SH-SY5Y (cell line): ENCODE results near the gene KIF13A.

ENCODE experiments used
- GATA2 ChIP-seq: IDR thresholded peaks from 2 replicates; pipeline ENCODE4 v1.6.1; 2011; ENCODE audit warnings: mild to moderate bottlenecking, low read depth, low read length
- GATA3 ChIP-seq: IDR thresholded peaks from 2 replicates; pipeline ENCODE4 v1.6.1; 2011; ENCODE audit warnings: low read depth, mild to moderate bottlenecking, low read length, moderate library complexity

The KIF13A gene

DNA sequence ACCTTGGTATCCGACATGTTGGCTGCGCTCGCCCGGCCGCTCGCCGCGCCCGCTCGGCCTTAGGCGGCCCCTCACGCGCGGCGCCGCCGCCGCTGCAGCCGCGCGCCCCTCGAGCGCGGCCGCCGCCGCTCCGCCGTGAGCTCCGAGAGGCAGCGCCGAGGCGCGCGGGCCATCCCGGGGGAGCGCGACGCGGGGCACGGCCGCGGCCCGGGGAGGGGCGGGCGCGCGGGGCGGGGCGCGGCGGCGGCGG, at the start of gene KIF13A:
Gene KIF13A (minus strand): TSS at position 189 of the 250 bp plus-strand sequence. CDS start 172 bp downstream, at position 17.
- no peak for TF ChIP-seq GATA3
- TF ChIP-seq GATA2: no peak

DNA sequence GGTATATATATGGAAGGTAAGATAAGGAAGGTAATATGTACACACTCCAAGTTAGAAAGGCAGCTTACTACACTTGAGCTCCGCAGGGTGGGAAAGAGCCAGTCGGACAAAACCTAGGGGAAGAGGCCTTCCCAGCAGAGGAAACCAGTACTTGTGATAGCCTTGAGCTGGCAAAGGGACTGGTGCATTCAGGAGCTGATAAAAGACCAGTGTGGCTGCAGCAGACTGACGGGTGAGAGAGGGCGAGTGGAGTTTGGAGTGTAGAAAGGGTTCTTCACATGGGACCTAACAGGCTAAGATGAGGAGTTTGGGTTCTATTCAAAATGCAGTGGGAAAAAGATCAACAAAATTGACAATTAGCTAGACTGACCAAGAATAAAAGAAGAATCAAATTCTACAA, 49.3 kb upstream of the KIF13A start:
- no peak for TF ChIP-seq GATA2
- TF ChIP-seq GATA3: no peak

DNA sequence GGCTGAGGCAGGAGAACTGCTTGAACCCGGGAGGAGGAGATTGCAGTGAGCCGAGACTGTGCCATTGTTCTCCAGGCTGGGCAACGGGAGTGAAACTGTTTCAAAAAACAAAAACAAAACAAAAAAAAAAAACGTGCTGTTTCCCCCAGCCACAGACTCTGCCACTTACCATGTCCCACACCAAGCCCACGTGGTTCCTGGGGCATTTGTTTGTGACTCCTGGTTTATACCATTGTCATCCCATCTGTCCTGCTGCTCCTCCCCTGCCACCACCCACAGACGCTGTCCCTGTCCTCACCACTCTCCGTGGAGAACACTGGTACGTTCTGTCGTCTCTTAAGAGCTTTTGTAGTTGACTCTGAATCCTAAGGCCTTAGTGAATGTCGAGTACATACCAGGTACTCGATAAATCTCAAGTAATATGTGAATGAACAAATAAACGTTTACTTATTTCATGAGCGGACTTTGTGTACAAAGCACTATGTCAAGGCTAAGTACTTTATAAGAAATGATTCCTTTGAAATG, 48.0 kb upstream of the KIF13A start:
- no peak for TF ChIP-seq GATA3

DNA sequence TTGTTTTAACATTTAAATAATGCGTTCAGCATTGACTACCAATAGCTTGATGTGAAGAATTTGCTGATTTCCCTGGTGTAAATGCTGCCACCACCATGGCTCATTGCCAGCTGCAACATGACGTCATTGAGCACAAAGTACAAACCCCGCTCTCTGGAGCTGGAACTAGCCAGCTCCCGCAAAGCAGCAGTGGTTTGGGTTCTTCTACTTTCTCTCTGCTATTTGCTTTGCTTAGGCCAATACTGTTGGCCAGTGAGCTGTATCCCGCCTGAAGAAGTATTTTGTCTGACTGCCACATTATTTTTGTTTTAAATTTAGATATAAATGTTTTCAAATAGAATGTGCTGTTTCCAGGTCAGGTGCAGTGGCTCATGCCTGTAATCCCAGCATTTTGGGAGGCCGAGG, 47.4 kb upstream of the KIF13A start:
- TF ChIP-seq GATA2 (no peak), GATA3 (no peak)

DNA sequence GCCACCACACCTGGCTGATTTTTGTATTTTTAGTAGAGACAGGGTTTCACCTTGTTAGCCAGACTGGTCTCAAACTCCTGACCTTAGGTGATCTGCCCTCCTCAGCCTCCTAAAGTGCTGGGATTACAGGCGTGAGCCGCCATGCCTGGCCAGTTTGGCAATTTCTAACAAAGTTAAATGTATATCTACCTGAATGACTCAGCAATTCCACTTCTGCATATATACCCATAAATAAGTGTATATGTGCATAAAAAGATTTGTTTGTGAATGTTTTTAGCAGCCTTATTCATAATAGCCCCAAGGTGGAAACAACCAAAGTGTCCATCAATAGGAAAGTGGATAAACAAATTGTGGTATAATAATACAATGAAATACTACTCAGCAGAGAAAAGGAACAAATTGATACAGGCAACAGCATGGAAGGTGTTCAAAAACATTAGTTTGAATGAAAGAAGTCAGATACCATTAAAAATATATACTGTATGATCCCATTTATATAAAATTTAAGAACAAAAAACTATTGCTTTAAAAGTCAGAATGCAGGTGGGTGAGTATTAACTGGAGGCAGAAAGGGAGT, 44.3 kb upstream of the KIF13A start:
- TF ChIP-seq GATA3 (no peak), GATA2 (no peak)

DNA sequence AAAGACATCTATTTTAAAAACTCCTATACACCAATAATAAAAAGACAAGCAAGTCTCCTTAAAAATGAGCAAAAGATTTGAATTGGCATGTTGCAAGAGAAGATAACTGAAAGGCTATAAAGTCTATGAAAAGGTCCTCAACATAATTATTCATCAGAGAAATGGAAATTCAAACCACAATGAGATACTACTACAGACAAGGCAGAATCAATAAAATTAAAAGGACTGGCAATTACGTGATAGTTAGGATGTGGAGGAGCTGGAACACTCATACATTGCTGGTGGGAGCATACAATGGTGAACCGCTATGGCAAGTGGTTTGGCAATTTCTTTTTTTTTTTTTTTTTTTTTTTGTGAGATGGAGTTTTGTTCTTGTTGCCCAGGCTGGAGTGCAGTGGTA, 43.8 kb upstream of the KIF13A start:
- TF ChIP-seq GATA3: no peak
- TF ChIP-seq GATA2: no peak

DNA sequence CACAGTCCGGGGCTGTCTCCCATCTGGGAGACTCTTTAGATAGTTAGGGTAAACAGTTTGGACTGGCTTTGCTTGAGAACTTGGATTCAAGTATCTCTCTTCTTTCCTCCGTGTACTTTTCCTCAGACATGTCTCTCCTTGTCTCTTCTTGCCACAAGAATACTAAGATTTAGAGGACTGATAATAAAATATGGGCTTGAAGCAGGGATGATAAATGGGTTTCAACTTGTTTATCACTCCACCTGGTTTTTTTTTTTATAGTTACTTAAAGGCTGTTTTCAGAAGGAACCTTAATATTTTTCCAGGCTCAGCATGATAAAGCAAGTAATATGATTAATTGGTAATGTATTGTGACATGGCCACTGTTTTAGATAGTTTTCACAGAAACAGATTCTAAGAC, 40.9 kb upstream of the KIF13A start:
- no peak for TF ChIP-seq GATA2
- no peak for TF ChIP-seq GATA3

DNA sequence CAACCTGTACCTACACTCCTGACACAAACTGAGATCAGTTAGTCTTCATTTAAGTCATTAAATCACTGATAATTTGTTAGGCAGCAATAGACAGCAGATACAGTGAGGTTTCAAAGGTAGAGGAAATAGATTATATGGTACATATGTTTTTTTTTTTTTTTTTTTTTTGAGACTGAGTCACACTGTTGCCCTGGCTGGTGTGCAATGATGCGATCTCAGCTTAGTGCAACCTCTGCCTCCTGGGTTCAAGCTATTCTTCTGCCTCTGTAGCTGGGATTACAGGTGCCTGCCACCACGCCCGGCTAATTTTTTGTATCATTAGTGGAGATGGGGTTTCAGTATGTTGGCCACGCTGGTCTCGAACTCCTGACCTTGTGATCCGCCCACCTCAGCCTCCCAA, 38.2 kb upstream of the KIF13A start:
- no peak for TF ChIP-seq GATA2
- TF ChIP-seq GATA3: no peak

DNA sequence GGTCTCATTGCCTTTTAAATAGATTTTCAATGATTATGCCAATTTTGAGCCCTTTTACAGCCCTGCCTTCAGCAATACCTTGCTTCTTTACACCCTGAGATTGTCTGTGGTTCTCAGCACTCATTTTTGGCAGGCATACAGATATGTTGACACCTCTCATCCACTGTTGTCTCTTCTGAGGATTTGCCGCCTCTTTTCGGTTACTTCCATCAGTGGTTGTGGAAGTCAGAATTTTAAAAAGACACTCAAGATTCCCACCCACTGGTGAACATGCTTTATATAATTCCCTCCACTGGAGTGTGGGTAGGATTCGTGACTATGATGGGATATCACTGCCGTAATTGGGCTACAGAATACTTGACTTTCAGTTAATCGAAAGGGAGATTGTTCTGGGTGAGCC, 37.4 kb upstream of the KIF13A start:
- TF ChIP-seq GATA3 (no peak), GATA2 (no peak)

DNA sequence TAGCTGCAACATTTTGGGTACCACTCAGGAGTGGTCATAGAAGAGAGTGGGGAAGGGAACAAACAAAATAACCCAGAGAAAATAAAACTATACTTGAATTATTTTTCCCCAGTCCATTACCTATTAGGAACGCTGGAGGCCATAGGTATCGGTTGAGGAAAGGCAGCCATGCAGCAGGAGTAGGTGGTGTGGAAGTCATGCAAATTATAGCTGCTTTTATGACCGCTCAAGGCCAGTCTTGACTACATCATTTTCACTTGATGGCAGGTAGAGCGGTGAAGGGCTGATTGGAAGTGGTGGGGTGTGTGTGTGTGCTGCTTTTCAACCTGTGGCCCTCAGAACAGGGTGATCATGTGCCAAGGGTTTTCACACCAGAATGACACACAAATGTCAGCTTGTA, 36.5 kb upstream of the KIF13A start:
- TF ChIP-seq GATA2 (no peak), GATA3 (no peak)

DNA sequence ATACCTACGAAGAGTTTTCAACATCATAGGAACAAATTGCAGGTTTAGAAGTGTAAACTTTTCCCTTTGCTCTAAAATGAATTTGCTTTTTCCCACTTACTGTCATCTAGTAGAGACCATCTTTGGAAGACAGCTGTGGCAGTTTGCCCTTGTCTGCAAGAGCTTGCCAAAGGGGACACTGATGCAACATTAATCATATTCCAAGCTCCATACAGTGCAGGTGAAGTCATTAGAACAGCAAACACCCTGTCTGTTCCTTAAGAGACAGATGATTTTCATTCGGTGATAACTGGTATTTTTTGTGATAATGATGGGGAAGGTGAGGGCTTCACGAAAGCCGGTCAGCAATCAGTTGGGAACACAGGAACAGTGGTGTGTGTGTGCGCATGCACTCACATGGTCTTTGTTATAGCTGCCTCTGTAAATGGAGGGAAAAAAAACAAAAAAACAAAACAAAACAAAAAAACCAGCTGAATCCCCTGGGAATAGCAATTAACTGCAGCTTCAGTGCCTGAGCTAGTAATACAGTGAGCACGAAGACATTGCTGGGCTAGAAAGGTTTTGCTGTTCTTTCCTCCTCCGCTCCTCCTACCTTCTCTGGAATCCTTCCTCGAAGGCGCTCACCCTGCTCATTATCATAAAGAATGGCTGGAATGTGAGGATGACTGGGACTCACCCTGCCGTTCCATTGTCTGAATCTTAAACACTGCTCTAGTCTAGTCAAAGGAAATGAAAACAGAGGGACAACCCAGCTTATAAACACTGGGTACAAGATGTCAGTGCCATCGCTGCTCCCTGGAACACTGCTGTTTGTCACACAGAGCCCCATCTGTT, 35.2 kb upstream of the KIF13A start:
- TF ChIP-seq GATA3: no peak
- TF ChIP-seq GATA2: no peak

DNA sequence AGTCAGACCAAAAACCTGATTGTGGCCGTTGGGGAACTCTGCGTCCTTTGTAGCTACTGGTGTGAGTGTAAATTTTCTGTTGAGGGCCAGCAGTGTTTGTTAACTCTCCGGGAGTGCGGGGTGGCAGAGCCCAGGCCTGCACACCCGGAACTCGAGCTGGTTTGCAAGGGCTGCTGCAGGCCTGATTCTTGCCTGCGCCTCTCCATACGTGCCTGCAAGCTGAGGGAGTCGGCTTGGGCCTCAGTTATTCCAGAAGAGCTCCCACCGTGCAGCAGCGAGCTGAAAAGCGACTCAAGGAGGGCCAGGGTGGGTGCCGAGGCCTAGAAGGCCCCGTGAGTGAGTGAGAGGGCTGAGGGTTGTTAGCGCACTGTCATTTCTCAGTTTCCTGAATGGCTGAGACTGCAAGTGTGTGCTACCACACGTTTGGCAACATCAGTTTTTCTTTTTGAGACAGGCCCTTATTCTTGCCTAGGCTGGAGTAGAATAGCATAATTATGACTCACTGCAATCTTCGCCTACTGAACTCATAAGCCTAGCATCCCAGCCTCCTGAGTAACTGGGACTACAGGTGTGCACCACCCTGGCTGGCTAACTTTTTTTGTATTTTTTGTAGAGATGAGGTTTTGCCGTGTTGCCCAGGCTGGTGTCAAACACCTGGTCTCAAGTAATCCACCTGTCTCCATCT, 33.9 kb upstream of the KIF13A start:
- TF ChIP-seq GATA3: no peak
- TF ChIP-seq GATA2: no peak

DNA sequence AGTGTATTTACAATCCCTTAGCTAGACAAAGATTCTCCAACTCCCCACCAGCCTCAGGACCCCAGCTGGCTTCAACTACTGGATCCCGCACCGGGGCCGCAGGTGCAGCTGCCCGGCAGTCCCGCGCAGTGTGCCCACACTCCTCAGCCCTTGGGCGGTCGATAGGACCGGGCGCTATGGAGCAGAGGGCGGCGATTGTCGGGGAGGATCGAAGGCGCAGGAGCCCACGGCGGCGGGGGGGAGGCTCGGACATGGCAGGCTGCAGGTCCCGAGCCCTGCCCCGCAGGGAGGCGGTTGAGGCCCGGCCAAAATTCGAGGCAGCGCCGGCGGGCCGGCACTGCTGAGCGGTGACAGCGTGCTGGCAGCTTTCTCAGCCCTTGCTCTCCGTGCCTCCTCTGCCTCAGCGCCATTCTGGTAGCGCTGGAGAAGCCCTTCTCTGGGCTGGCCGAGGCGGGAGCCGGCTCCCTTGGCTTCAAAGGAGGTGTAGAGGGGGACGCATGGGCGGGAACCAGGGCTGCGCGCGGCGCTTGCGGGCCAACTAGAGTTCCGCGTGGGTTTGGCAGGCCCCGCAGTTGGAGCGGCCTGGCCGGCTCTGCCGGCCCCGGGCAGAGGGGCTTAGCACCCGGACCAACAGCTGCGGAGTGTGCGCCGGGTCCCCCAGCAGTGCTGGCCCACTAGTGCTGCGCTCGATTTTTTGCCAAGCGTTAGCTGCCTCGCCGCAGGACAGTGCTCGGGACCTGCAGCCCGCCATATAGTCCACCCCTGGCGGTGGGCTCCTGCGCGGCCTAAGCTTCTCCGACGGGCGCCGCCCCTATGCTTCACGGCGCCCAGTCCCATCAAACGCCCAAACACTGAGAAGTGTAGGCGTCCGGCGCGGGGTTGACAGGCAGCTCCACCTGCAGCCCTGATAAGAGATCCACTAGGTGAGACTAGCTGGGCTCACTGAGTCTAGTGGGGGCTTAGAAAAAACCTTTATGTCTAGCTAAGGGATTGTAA, 32.4 kb upstream of the KIF13A start:
- TF ChIP-seq GATA2: no peak
- TF ChIP-seq GATA3: no peak

DNA sequence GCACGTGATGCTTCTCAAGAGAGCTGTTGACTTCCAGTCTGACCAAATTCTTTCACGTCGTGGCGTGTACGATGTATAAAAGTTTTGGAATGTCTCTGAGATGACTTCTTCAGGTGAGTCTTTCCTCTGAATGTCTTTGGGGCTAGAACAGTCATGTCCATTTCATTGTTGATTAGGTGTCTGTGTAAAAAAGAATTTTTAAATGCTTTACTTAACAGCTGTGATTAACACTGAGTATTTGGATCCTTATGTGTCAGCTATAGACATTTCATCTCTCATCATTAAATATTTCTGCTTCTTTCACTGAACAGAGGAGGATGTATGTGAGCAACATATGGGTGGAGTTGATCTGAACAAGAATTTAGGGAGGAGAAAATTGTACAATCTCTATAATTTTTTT, 29.3 kb upstream of the KIF13A start:
- no peak for TF ChIP-seq GATA3
- no peak for TF ChIP-seq GATA2

DNA sequence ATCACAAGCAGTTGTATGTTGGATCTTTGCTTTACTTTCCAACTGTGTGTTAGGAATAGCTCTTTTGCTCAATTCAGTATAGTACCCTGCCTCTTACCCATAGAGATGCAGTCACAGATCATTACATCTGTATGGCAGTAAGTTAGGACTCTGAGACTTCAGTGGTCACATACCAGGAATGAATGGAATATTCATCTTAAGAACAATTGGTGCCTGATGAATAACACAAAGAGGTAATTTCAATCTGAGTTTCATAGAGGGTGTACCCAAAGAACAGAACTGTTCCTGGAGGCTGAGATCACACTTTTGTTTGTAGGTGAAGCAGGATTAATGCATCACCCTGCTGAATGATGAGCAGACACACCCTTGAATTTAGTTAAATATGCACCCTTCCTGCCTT, 28.7 kb upstream of the KIF13A start:
- TF ChIP-seq GATA3: no peak
- TF ChIP-seq GATA2: no peak
